Measurements from ENCODE around the gene SLC8A2. TPM values are rescaled to one million over a fixed set of nuclear protein-coding genes. Genes with fewer than 3 reads are reported as not detected.

SLC8A2 gene
- total and polyA plus RNA-seq, 2 experiments from 2014 or later = 0.86 to 10.0 TPM

GRCh38 chr19:47511681-47512080 is 40.0 kb upstream of the SLC8A2 start (continued):
- TF ChIP-seq ZNF462 (CRISPR knock-in tag; IDR thresholded peaks at IDR 0.05) (no peak), ZNF114 (CRISPR knock-in tag; IDR thresholded peaks at IDR 0.05) (no peak), ETS1 (IDR thresholded peaks at IDR 0.05) (no peak), EZH2phosphoT487 (IDR thresholded peaks at IDR 0.05; ENCODE audit: unreplicated experiment) (no peak), JUNB (IDR thresholded peaks at IDR 0.05; ENCODE audit: unreplicated experiment) (no peak), CTCF (conservative IDR thresholded peaks at IDR 0.05; ENCODE audit: low read depth in 2 of 2) (no peak)

GRCh38 chr19:47511128-47511517 is 39.4 kb upstream of the SLC8A2 start:
- ATAC-seq (no peak), DNase-seq (ENCODE audit: low spot score) (no peak)
- H3K4me2 ChIP-seq = no peak overlapping the region
- H3K27ac ChIP-seq (ENCODE audit: low read depth) = no peak overlapping the region
- H3K9me3 Mint-ChIP-seq = no peaks in the 10 kb centered on the region; the same call in 2 of the 3 replicates
- H3K9me2 ChIP-seq (ENCODE audit: insufficient read depth) = no peaks in the 10 kb centered on the region
- no peaks in the 10 kb centered on the region for H3F3A ChIP-seq (replicated peaks; ENCODE audit: low read depth)
- H3K4me3 ChIP-seq = no peak overlapping the region
- peaks cover 9% of the 10 kb centered on the region for H4K20me1 ChIP-seq (replicated peaks; ENCODE audit: insufficient read depth)
- H3K27me3 ChIP-seq (ENCODE audit: insufficient read depth) = no peaks in the 10 kb centered on the region
- H3K4me3 Mint-ChIP-seq = no peak overlapping the region
- H3K79me2 ChIP-seq (replicated peaks; ENCODE audit: insufficient read depth) = peaks cover 73% of the 10 kb centered on the region
- no peak overlapping the region for H2AFZ ChIP-seq
- H3K36me3 Mint-ChIP-seq (ENCODE audit: low read depth) = no peaks in the 10 kb centered on the region
- peaks cover 25% of the 10 kb centered on the region for H3K4me1 Mint-ChIP-seq
- H3K27me3 Mint-ChIP-seq (ENCODE audit: insufficient read depth, low read depth, poor library complexity) = peaks cover 25% of the 10 kb centered on the region
- no peaks in the 10 kb centered on the region for H3K36me3 ChIP-seq (ENCODE audit: insufficient read depth)
- peaks cover 6% of the 10 kb centered on the region; the same call in 1 of the 2 replicates for H3K4me1 ChIP-seq (ENCODE audit: insufficient read depth)
- H3K27ac Mint-ChIP-seq = no peak overlapping the region
- no peak for TF ChIP-seq EZH2phosphoT487 (IDR thresholded peaks at IDR 0.05; ENCODE audit: unreplicated experiment)
- no peak for TF ChIP-seq ETS1 (IDR thresholded peaks at IDR 0.05)
- no peak for TF ChIP-seq ZNF114 (CRISPR knock-in tag; IDR thresholded peaks at IDR 0.05)
- no peak for TF ChIP-seq POLR2AphosphoS5 (IDR thresholded peaks at IDR 0.05; ENCODE audit: low read depth)
- no peak for TF ChIP-seq JUNB (IDR thresholded peaks at IDR 0.05; ENCODE audit: unreplicated experiment)
